ENCODE results near the gene HBD.

HBD gene

DNA sequence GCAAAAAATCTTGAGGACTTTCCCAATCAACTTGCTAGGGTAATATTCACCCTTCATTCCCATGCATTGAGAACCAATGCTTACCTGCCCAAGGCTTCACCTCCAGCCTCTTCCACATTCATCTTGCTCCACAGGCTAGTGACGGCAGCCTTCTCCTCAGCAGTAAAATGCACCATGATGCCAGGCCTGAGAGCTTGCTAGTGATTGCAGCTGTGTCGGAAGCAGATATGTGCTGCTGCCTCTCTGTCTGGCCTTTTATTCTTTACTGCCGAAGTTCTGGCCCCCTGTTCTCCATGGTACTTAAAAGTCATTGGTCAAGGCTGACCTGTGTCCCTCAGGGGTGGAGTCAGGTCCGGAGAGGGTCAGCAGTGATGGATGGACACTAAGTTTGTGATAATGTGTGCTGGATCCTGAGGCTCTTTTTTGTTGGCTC lies 35.4 kb upstream of the HBD start, which contains the start of gene HBE1:
TSS of gene HBE1 (minus strand) at position 231 of the 433 bp plus-strand sequence. CDS start at position 176, 55 bp downstream.
- no peaks in the 10 kb centered on the region for H3K4me1 ChIP-seq (ENCODE audit: low read length)
- H3K79me2 ChIP-seq (ENCODE audit: low read length): no peaks in the 10 kb centered on the region
- no peak within 1 kb of the TSS for H3K4me2 ChIP-seq (ENCODE audit: low read depth, low read length)
- no peaks in the 10 kb centered on the region for H3F3A ChIP-seq (ENCODE audit: insufficient read depth, low read length)
- H3K9me3 ChIP-seq (replicated peaks; ENCODE audit: insufficient read depth, low read length): no peaks in the 10 kb centered on the region
- TF ChIP-seq EZH2 (optimal IDR thresholded peaks at IDR 0.05; ENCODE audit: low read depth, low read length) (no peak), EZH2phosphoT487 (IDR thresholded peaks at IDR 0.05; ENCODE audit: low read length) (no peak)
- TF ChIP-seq, protein P1, sequence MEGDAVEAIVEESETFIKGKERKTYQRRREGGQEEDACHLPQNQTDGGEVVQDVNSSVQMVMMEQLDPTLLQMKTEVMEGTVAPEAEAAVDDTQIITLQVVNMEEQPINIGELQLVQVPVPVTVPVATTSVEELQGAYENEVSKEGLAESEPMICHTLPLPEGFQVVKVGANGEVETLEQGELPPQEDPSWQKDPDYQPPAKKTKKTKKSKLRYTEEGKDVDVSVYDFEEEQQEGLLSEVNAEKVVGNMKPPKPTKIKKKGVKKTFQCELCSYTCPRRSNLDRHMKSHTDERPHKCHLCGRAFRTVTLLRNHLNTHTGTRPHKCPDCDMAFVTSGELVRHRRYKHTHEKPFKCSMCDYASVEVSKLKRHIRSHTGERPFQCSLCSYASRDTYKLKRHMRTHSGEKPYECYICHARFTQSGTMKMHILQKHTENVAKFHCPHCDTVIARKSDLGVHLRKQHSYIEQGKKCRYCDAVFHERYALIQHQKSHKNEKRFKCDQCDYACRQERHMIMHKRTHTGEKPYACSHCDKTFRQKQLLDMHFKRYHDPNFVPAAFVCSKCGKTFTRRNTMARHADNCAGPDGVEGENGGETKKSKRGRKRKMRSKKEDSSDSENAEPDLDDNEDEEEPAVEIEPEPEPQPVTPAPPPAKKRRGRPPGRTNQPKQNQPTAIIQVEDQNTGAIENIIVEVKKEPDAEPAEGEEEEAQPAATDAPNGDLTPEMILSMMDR (IDR thresholded peaks at IDR 0.05; ENCODE audit: low read length): no peak
- no peak within 1 kb of the TSS for H3K27ac ChIP-seq (ENCODE audit: low read length)
- no peaks in the 10 kb centered on the region for H3K36me3 ChIP-seq (replicated peaks; ENCODE audit: insufficient read depth, low read length)
- H4K20me1 ChIP-seq (ENCODE audit: insufficient read depth, low read length): no peaks in the 10 kb centered on the region
- H3K4me3 ChIP-seq (ENCODE audit: low read length): no peak within 1 kb of the TSS
- no peak for DNase-seq
- H2AFZ ChIP-seq (ENCODE audit: low read length): no peak within 1 kb of the TSS
- H3K9ac ChIP-seq (ENCODE audit: low read length): no peak within 1 kb of the TSS
- no peaks in the 10 kb centered on the region for H3K27me3 ChIP-seq (replicated peaks; ENCODE audit: insufficient read depth, low read length)
- no peaks in the 10 kb centered on the region for H3K9me2 ChIP-seq (replicated peaks; ENCODE audit: insufficient read depth, low read length)

DNA sequence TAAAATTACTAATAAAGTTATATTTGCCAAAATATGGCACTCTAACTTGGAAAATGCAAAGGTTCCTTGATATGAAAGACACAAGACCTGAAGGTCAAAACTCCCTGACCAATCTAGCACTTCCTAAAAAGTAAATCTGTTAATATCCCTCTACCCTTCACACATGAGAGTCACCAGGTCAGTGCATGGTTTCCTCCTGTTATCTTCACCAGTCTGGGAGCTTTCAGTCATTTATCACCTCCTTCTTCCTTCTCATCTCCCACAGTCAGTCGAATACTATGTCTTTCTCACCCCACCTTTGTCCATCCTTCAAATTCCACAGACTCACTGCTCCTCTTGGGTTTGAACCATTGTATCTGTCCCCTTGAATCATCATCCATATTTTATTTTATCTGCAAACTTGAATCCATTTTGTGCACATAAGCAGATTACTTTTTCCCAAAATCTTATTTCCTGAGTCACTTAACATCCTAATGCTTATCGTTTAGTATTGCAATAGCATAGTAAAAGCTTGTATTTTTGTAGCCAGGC lies 32.8 kb upstream of the HBD start:
- no peaks in the 10 kb centered on the region for H3F3A ChIP-seq (ENCODE audit: insufficient read depth, low read length)
- H3K9ac ChIP-seq (ENCODE audit: low read length): no peak overlapping the region
- H3K4me1 ChIP-seq (ENCODE audit: low read length): no peaks in the 10 kb centered on the region
- no peak overlapping the region for H2AFZ ChIP-seq (ENCODE audit: low read length)
- no peaks in the 10 kb centered on the region for H4K20me1 ChIP-seq (ENCODE audit: insufficient read depth, low read length)
- no peaks in the 10 kb centered on the region for H3K9me3 ChIP-seq (replicated peaks; ENCODE audit: insufficient read depth, low read length)
- no peaks in the 10 kb centered on the region for H3K9me2 ChIP-seq (replicated peaks; ENCODE audit: insufficient read depth, low read length)
- H3K36me3 ChIP-seq (replicated peaks; ENCODE audit: insufficient read depth, low read length): no peaks in the 10 kb centered on the region
- no peaks in the 10 kb centered on the region for H3K79me2 ChIP-seq (ENCODE audit: low read length)
- H3K27ac ChIP-seq (ENCODE audit: low read length): no peak overlapping the region
- H3K4me2 ChIP-seq (ENCODE audit: low read depth, low read length): no peak overlapping the region
- no peaks in the 10 kb centered on the region for H3K27me3 ChIP-seq (replicated peaks; ENCODE audit: insufficient read depth, low read length)
- no peak for DNase-seq
- TF ChIP-seq EZH2 (optimal IDR thresholded peaks at IDR 0.05; ENCODE audit: low read depth, low read length) (no peak), EZH2phosphoT487 (IDR thresholded peaks at IDR 0.05; ENCODE audit: low read length) (no peak)
- TF ChIP-seq, protein P1 (IDR thresholded peaks at IDR 0.05; ENCODE audit: low read length): no peak
- no peak overlapping the region for H3K4me3 ChIP-seq (ENCODE audit: low read length)

DNA sequence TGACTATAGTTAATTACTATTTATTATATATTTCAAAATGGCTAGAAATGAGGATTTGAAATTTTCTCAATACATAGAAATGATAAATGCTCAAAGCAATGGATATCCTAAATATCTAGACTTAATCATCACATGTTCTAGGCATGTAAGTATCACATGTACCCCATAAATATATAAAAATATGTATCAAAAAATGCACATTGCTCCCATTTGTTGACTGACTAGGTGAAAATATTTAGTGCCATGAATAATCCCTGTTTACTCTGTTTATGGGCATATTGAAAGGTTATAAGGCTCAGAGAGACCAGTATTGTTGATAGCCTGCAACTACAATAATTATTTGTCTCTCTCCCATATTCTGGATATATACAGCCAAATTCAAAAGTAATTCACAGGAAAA lies 32.3 kb upstream of the HBD start:
- Histone ChIP-seq H2AFZ (ENCODE audit: low read length) (no peak overlapping the region), H4K20me1 (ENCODE audit: insufficient read depth, low read length) (no peaks in the 10 kb centered on the region), H3K79me2 (ENCODE audit: low read length) (no peaks in the 10 kb centered on the region), H3K9ac (ENCODE audit: low read length) (no peak overlapping the region), H3K4me2 (ENCODE audit: low read depth, low read length) (no peak overlapping the region), H3F3A (ENCODE audit: insufficient read depth, low read length) (no peaks in the 10 kb centered on the region), H3K4me1 (ENCODE audit: low read length) (no peaks in the 10 kb centered on the region), H3K36me3 (replicated peaks; ENCODE audit: insufficient read depth, low read length) (no peaks in the 10 kb centered on the region), H3K4me3 (ENCODE audit: low read length) (no peak overlapping the region), H3K27ac (ENCODE audit: low read length) (no peak overlapping the region), H3K9me2 (replicated peaks; ENCODE audit: insufficient read depth, low read length) (no peaks in the 10 kb centered on the region), H3K9me3 (replicated peaks; ENCODE audit: insufficient read depth, low read length) (no peaks in the 10 kb centered on the region), H3K27me3 (replicated peaks; ENCODE audit: insufficient read depth, low read length) (no peaks in the 10 kb centered on the region)
- no peak for DNase-seq
- TF ChIP-seq EZH2phosphoT487 (IDR thresholded peaks at IDR 0.05; ENCODE audit: low read length) (no peak), EZH2 (optimal IDR thresholded peaks at IDR 0.05; ENCODE audit: low read depth, low read length) (no peak)
- TF ChIP-seq, protein P1 (IDR thresholded peaks at IDR 0.05; ENCODE audit: low read length): no peak
